OCI-LY7 (cell line): ENCODE results near the gene ALG1. TPM values are rescaled to one million over a fixed set of nuclear protein-coding genes. Genes with fewer than 3 reads are reported as not detected.
"Not testable (repeated sequence)": the region's sequence is repeated elsewhere in the genome, so short reads cannot be mapped to it uniquely, and the experiment has no call there.

Experiments
- BruUV-seq: library from RNA; stranded (reverse); fragments of 400-500 nt; replicated peaks from 2 replicates; lab custom pipeline; 2021; lab: Mats Ljungman, UMichigan
- CTCF ChIA-PET: fragments of 300-600 bp; sonication (Branson Sonifier 250); formaldehyde crosslinking; loops from one replicate; lab custom pipeline; 2022; ENCODE audit warnings: antibody characterized with exemption; ENCODE audit not compliant: unreplicated experiment; lab: Charles Lee
- POLR2A ChIA-PET: fragments of 300-600 bp; sonication (Branson Sonifier 250); formaldehyde crosslinking; loops from one replicate; lab custom pipeline; 2022; ENCODE audit warnings: antibody characterized with exemption; lab: Charles Lee
- DNase-seq: peaks from one replicate; pipeline ENCODE4 v3.0.0-alpha.2; 2015; ENCODE audit warnings: low spot score
- H2AFZ ChIP-seq: fragments of 200-600 bp; sonication (generic), shearing (Covaris generic); 2 replicates; pipeline ENCODE4 v1.6.1; 2014; ENCODE audit warnings: mild to moderate bottlenecking, antibody characterized with exemption, low read length, moderate library complexity
- H3K27ac ChIP-seq: fragments of 200-600 bp; sonication (generic); 2 replicates; pipeline ENCODE4 v1.5.1; 2014; ENCODE audit warnings: mixed run types, low read depth, mild to moderate bottlenecking, moderate library complexity, low read length, inconsistent platforms; ENCODE audit not compliant: poor library complexity, severe bottlenecking
- H3K36me3 ChIP-seq: fragments of 200-600 bp; sonication (generic); 2 replicates; pipeline ENCODE4 v1.6.1; 2014; ENCODE audit warnings: mild to moderate bottlenecking, antibody characterized with exemption, low read length, moderate library complexity, mixed read lengths; ENCODE audit not compliant: insufficient read depth
- H3K4me1 ChIP-seq: fragments of 200-600 bp; sonication (generic); 2 replicates; pipeline ENCODE4 v1.5.1; 2014; ENCODE audit warnings: mild to moderate bottlenecking, low read length; ENCODE audit not compliant: insufficient read depth, poor library complexity, severe bottlenecking
- H3K4me2 ChIP-seq: fragments of 200-600 bp; sonication (generic); 2 replicates; pipeline ENCODE4 v1.6.1; 2014; ENCODE audit warnings: mild to moderate bottlenecking, low read length
- H3K4me3 ChIP-seq: fragments of 200-600 bp; sonication (generic); 2 replicates; pipeline ENCODE4 v1.5.1; 2014; ENCODE audit warnings: mild to moderate bottlenecking, low read depth, low read length; ENCODE audit not compliant: poor library complexity, severe bottlenecking
- H3K79me2 ChIP-seq: fragments of 200-600 bp; sonication (generic); 2 replicates; pipeline ENCODE4 v1.6.1; 2016; ENCODE audit warnings: low read depth, mild to moderate bottlenecking, low read length, moderate library complexity, mixed read lengths; ENCODE audit not compliant: insufficient read depth
- H3K9me2 ChIP-seq: fragments of 200-600 bp; sonication (generic); 2 replicates; pipeline ENCODE4 v1.6.1; 2016; ENCODE audit warnings: mild to moderate bottlenecking, low read length, mixed read lengths; ENCODE audit not compliant: insufficient read depth
- H3K9me3 ChIP-seq: fragments of 200-600 bp; sonication (generic); 2 replicates; pipeline ENCODE4 v1.6.1; 2014; ENCODE audit warnings: mild to moderate bottlenecking, mixed run types, low read length, mixed read lengths
- H4K20me1 ChIP-seq: fragments of 200-600 bp; sonication (generic); 2 replicates; pipeline ENCODE4 v1.6.1; 2014; ENCODE audit warnings: mild to moderate bottlenecking, antibody characterized with exemption, low read length, moderate library complexity, mixed read lengths; ENCODE audit not compliant: insufficient read depth
- EZH2phosphoT487 ChIP-seq: fragments of 200-600 bp; sonication (generic); IDR thresholded peaks from 2 replicates; pipeline ENCODE4 v1.6.1; 2018; ENCODE audit warnings: low read depth, borderline replicate concordance, mild to moderate bottlenecking, mixed run types, antibody characterized with exemption, low read length, moderate library complexity, mixed read lengths
- intact Hi-C: fragments of 100-400 bp; cut with micrococcal nuclease; formaldehyde crosslinking; loops from one replicate; pipeline ENCODE4 v1.10.0; 2022; ENCODE audit not compliant: unreplicated experiment
- total RNA-seq, 2 experiments: library from RNA; depleted of rRNA in 1 of 2; stranded (reverse); fragments of >200 nt in 1 of 2; shearing (Covaris generic) in 1 of 2; gene quantifications; 2 replicates each; pipeline ENCODE4 v1.2.3, GENCODE V29; 2014 to 2022
- TF ChIP-seq, protein P1 (sequence below): fragments of 200-600 bp; sonication (generic); conservative IDR thresholded peaks from 2 replicates; pipeline ENCODE4 v1.5.1; 2014; ENCODE audit warnings: mild to moderate bottlenecking, antibody characterized with exemption, low read length, moderate library complexity, mixed read lengths

ALG1 gene
- total RNA-seq, 2 experiments from 2014 or later: 13.7 to 23.1 TPM

DNA sequence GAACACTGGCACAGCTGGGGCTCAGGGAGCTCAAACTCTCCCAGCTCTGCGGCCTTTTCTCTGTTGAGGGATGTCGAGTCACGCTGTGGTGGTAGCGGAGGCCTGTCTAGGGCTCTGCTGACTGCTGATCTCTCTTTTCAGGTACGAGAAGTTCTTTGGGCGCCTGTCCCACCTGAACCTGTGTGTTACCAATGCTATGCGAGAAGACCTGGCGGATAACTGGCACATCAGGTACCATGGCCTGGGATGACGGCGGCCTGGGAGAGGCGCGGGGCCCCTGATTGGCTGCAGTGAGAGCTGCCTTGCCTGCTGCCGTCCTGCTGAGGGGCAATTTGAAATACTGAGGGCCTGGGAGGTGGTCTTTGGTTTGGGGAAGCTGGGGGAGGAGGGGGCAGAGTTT, 5.7 kb downstream of the ALG1 start:
- Histone ChIP-seq H4K20me1 (no peaks in the 10 kb centered on the region), H3K79me2 (peaks cover 10% of the 10 kb centered on the region; the same call in 1 of the 2 replicates), H3K4me1 (peaks cover 10% of the 10 kb centered on the region), H3K27ac (no peak overlapping the region), H3K4me2 (no peak overlapping the region), H3K9me2 (no peaks in the 10 kb centered on the region), H3K36me3 (peaks cover 37% of the 10 kb centered on the region), H2AFZ (no peak overlapping the region), H3K9me3 (no peaks in the 10 kb centered on the region), H3K4me3 (no peak overlapping the region)
- no TSS peak for BruUV-seq
- ChIA-PET POLR2A (no interaction called here), CTCF (no interaction called here)
- TF ChIP-seq, protein P1, sequence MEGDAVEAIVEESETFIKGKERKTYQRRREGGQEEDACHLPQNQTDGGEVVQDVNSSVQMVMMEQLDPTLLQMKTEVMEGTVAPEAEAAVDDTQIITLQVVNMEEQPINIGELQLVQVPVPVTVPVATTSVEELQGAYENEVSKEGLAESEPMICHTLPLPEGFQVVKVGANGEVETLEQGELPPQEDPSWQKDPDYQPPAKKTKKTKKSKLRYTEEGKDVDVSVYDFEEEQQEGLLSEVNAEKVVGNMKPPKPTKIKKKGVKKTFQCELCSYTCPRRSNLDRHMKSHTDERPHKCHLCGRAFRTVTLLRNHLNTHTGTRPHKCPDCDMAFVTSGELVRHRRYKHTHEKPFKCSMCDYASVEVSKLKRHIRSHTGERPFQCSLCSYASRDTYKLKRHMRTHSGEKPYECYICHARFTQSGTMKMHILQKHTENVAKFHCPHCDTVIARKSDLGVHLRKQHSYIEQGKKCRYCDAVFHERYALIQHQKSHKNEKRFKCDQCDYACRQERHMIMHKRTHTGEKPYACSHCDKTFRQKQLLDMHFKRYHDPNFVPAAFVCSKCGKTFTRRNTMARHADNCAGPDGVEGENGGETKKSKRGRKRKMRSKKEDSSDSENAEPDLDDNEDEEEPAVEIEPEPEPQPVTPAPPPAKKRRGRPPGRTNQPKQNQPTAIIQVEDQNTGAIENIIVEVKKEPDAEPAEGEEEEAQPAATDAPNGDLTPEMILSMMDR: no peak
- TF ChIP-seq EZH2phosphoT487: no peak
- no peak for DNase-seq
- intact Hi-C loops: no loop called here

DNA sequence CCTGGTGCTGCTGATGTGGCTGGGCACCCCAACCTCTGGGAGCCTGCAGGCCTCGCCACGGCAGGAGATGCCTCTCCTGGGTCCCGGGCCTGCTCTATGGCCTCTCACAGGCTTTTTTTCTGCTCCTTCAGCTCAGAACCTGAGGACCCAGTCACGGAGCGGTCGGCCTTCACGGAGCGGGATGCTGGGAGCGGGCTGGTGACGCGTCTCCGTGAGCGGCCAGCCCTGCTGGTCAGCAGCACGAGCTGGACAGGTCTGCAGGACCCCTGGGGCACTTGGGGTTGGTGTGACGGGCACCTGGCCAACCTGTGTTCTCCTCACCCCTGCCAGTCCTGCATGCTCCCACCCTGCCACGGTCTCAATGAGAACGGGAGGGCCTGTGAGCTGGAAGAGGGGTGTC, 7.0 kb downstream of the ALG1 start:
- intact Hi-C loops: no loop called here
- H3K9me3 ChIP-seq: no peaks in the 10 kb centered on the region
- H3K79me2 ChIP-seq: no peaks in the 10 kb centered on the region
- no peak for DNase-seq
- no peaks in the 10 kb centered on the region for H3K4me1 ChIP-seq
- peaks cover 30% of the 10 kb centered on the region for H3K36me3 ChIP-seq
- no peaks in the 10 kb centered on the region for H3K9me2 ChIP-seq
- CTCF ChIA-PET: no interaction called here
- H3K4me2 ChIP-seq: no peak overlapping the region
- no TSS peak for BruUV-seq
- H3K4me3 ChIP-seq: no peak overlapping the region
- H4K20me1 ChIP-seq: no peaks in the 10 kb centered on the region
- TF ChIP-seq, protein P1: no peak
- no peak for TF ChIP-seq EZH2phosphoT487
- H2AFZ ChIP-seq: no peak overlapping the region
- POLR2A ChIA-PET: no interaction called here
- H3K27ac ChIP-seq: no peak overlapping the region

DNA sequence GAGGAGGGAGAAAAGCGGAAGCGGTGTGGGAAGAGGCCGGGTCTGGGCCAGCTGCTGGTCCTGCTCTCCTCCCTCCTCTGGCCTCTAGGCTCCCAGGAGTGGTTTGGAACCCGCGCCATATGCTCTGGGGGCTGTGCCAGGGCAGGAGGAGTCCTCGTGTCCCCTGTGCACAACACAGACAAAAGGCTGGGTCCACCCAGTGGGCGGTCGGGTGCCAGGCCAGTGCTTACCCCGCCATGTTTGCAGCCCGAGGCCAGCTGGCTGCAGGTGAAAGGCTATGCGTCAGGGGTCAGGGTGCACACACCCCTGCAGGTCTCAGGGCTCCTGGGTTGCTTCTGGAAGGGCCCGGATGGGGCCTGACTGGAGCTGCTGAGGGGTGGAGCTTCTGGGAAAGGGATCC, 8.8 kb downstream of the ALG1 start:
- H3K4me3 ChIP-seq, H3K9me3 ChIP-seq, CTCF ChIA-PET, H3K4me2 ChIP-seq, intact Hi-C loops, POLR2A ChIA-PET, H3K4me1 ChIP-seq, DNase-seq, BruUV-seq, H2AFZ ChIP-seq, H3K9me2 ChIP-seq, H4K20me1 ChIP-seq, H3K27ac ChIP-seq, H3K79me2 ChIP-seq: not testable (repeated sequence)
- H3K36me3 ChIP-seq: peaks cover 23% of the 10 kb centered on the region; the same call in 1 of the 2 replicates

DNA sequence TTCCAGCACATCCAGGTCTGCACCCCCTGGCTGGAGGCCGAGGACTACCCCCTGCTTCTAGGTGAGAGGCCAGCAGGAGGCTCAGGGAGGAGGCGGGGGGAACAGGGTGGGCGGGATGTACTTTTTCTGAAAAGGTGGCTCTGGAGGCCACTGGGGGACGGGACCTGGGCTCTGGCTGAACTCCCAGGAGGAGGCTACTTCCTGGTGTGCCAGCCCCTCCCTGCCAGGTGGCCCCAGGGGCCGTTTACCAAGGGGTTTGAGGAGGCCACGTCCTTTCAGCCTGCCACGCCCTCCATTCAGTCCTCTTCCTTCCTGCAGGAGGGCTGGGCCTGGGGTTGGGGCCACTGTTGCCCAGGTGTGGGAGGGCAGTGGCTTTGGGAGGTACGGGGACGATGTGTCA, 9.4 kb downstream of the ALG1 start:
- H3K4me1 ChIP-seq, H3K79me2 ChIP-seq, H4K20me1 ChIP-seq, H3K9me2 ChIP-seq, CTCF ChIA-PET, H3K4me3 ChIP-seq, intact Hi-C loops, H3K4me2 ChIP-seq, H3K27ac ChIP-seq, DNase-seq, H3K9me3 ChIP-seq, POLR2A ChIA-PET, BruUV-seq, H2AFZ ChIP-seq: not testable (repeated sequence)
- H3K36me3 ChIP-seq: peaks cover 17% of the 10 kb centered on the region; the same call in 1 of the 2 replicates

DNA sequence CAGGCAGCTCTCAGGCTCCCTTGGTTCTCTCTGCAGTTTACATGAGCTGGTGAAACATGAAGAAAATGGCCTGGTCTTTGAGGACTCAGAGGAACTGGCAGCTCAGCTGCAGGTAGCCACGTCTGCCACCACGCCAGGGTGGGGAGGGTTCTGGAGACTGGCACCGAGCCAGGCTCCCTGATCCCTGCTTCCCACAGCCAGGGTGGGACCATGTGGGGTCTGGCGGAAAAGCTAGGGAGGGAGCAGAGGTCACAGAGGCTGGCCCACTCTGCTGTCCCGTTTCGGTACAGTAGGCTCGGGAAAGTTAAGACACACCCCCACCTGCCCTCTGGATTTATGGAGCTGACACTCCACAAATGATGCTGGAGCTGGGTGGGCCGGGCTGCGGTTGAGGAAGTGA, 12.0 kb downstream of the ALG1 start:
- H2AFZ ChIP-seq, CTCF ChIA-PET, BruUV-seq, H3K79me2 ChIP-seq, H3K4me1 ChIP-seq, H3K4me3 ChIP-seq, H3K36me3 ChIP-seq, H3K27ac ChIP-seq, intact Hi-C loops, DNase-seq, H3K9me2 ChIP-seq, POLR2A ChIA-PET, H4K20me1 ChIP-seq, H3K9me3 ChIP-seq, H3K4me2 ChIP-seq: not testable (repeated sequence)
